HL-60 (cell line): ENCODE measurements around the gene STK32B.

Experiments
- DNase-seq, 2 experiments: peaks; one replicate each; pipeline ENCODE4 v3.0.0-alpha.2; 2010 to 2020; ENCODE audit warnings: low read depth in 1 of 2, low spot score in 1 of 2
- H3K27ac ChIP-seq: fragments of 250-450 bp; sonication (Bioruptor Pico); replicated peaks from 2 replicates; pipeline ENCODE4 v1.5.1; 2020; ENCODE audit warnings: mild to moderate bottlenecking, moderate library complexity
- H3K27me3 ChIP-seq: fragments of 250-450 bp; sonication (Bioruptor Pico); 2 replicates; pipeline ENCODE4 v1.5.1; 2021; ENCODE audit warnings: mild to moderate bottlenecking, moderate library complexity; ENCODE audit not compliant: insufficient read depth, poor library complexity, severe bottlenecking
- H3K4me3 ChIP-seq: replicated peaks from 2 replicates; pipeline ENCODE4 v1.5.1; 2011; ENCODE audit warnings: mild to moderate bottlenecking, control low read depth, low read length; ENCODE audit not compliant: insufficient read depth
- GABPA ChIP-seq: IDR thresholded peaks from 2 replicates; pipeline ENCODE4 v1.6.1; 2012; ENCODE audit warnings: low read depth
- POLR2AphosphoS5 ChIP-seq: IDR thresholded peaks from 2 replicates; pipeline ENCODE4 v1.6.1; 2012; ENCODE audit warnings: low read depth
- SPI1 ChIP-seq: IDR thresholded peaks from 2 replicates; pipeline ENCODE4 v1.6.1; 2012; ENCODE audit warnings: low read depth, mild to moderate bottlenecking, borderline replicate concordance
- TF ChIP-seq, protein P1 (sequence below): IDR thresholded peaks from one replicate; pipeline ENCODE4 v1.5.1; 2011; ENCODE audit warnings: low read length, control low read depth, inconsistent platforms; ENCODE audit not compliant: insufficient read depth
- TF ChIP-seq, protein P2 (sequence below): IDR thresholded peaks from 2 replicates; pipeline ENCODE4 v1.6.1; 2012; ENCODE audit warnings: low read depth; ENCODE audit not compliant: insufficient replicate concordance

Gene STK32B

GRCh38 chr4:5370286-5370685 is 319.0 kb downstream of the STK32B start:
- TF ChIP-seq POLR2AphosphoS5 (no peak), GABPA (no peak), SPI1 (no peak)
- TF ChIP-seq, protein P1, sequence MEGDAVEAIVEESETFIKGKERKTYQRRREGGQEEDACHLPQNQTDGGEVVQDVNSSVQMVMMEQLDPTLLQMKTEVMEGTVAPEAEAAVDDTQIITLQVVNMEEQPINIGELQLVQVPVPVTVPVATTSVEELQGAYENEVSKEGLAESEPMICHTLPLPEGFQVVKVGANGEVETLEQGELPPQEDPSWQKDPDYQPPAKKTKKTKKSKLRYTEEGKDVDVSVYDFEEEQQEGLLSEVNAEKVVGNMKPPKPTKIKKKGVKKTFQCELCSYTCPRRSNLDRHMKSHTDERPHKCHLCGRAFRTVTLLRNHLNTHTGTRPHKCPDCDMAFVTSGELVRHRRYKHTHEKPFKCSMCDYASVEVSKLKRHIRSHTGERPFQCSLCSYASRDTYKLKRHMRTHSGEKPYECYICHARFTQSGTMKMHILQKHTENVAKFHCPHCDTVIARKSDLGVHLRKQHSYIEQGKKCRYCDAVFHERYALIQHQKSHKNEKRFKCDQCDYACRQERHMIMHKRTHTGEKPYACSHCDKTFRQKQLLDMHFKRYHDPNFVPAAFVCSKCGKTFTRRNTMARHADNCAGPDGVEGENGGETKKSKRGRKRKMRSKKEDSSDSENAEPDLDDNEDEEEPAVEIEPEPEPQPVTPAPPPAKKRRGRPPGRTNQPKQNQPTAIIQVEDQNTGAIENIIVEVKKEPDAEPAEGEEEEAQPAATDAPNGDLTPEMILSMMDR = no peak
- TF ChIP-seq, protein P2, sequence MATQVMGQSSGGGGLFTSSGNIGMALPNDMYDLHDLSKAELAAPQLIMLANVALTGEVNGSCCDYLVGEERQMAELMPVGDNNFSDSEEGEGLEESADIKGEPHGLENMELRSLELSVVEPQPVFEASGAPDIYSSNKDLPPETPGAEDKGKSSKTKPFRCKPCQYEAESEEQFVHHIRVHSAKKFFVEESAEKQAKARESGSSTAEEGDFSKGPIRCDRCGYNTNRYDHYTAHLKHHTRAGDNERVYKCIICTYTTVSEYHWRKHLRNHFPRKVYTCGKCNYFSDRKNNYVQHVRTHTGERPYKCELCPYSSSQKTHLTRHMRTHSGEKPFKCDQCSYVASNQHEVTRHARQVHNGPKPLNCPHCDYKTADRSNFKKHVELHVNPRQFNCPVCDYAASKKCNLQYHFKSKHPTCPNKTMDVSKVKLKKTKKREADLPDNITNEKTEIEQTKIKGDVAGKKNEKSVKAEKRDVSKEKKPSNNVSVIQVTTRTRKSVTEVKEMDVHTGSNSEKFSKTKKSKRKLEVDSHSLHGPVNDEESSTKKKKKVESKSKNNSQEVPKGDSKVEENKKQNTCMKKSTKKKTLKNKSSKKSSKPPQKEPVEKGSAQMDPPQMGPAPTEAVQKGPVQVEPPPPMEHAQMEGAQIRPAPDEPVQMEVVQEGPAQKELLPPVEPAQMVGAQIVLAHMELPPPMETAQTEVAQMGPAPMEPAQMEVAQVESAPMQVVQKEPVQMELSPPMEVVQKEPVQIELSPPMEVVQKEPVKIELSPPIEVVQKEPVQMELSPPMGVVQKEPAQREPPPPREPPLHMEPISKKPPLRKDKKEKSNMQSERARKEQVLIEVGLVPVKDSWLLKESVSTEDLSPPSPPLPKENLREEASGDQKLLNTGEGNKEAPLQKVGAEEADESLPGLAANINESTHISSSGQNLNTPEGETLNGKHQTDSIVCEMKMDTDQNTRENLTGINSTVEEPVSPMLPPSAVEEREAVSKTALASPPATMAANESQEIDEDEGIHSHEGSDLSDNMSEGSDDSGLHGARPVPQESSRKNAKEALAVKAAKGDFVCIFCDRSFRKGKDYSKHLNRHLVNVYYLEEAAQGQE = no peak
- H3K4me3 ChIP-seq = no peak overlapping the region
- H3K27ac ChIP-seq = no peak overlapping the region

GRCh38 chr4:5371415-5372190 is 320.3 kb downstream of the STK32B start:
- TF ChIP-seq, protein P1 = no peak
- TF ChIP-seq, protein P2 = no peak
- TF ChIP-seq GABPA (no peak), SPI1 (no peak)
- DNase-seq = no peak
- H3K27ac ChIP-seq = no peak overlapping the region
- H3K27me3 ChIP-seq = no peaks in the 10 kb centered on the region
- no peak overlapping the region for H3K4me3 ChIP-seq

More at GRCh38 chr4:5370286-5370685, 319.0 kb downstream of the STK32B start:
- no peaks in the 10 kb centered on the region for H3K27me3 ChIP-seq
- no peak for DNase-seq

GRCh38 chr4:5372198-5372597 is 320.9 kb downstream of the STK32B start:
- H3K27ac ChIP-seq = no peak overlapping the region
- TF ChIP-seq GABPA (no peak), SPI1 (no peak), POLR2AphosphoS5 (no peak)
- TF ChIP-seq, protein P1 = no peak
- TF ChIP-seq, protein P2 = no peak
- no peak for DNase-seq
- H3K4me3 ChIP-seq = no peak overlapping the region
- no peaks in the 10 kb centered on the region for H3K27me3 ChIP-seq
